Breast epithelium (tissue), 4 donors: ENCODE measurements around the gene AGPAT2. TPM values are rescaled to one million over a fixed set of nuclear protein-coding genes. Genes with fewer than 3 reads are reported as not detected.

ENCODE experiments used
- DNase-seq, 2 donors: peaks; one replicate each; pipeline ENCODE4 v3.0.0-alpha.2; 2019; ENCODE audit warnings: low spot score in 2 of 2
- H3K27ac ChIP-seq, 2 donors: fragments of 200-600 bp; sonication (generic) in 1 of 2; one replicate each; pipeline ENCODE4 v1.5.1; 2016 to 2019; ENCODE audit warnings: mild to moderate bottlenecking in 1 of 2
- H3K27me3 ChIP-seq, 2 donors: fragments of 200-600 bp; sonication (generic) in 1 of 2; one replicate each; pipeline versions ENCODE4 v1.5.1 to v1.6.0; 2017 to 2019; ENCODE audit warnings: control low read depth in 1 of 2, mild to moderate bottlenecking in 1 of 2
- H3K36me3 ChIP-seq: fragments of 200-600 bp; one replicate; pipeline ENCODE4 v1.5.1; 2019
- H3K4me1 ChIP-seq, 2 donors: fragments of 200-600 bp; sonication (generic); one replicate each; pipeline ENCODE4 v1.5.1; 2016 to 2019; ENCODE audit warnings: control low read depth in 1 of 2
- H3K4me3 ChIP-seq, 3 donors: fragments of 200-600 bp; sonication (generic); 1 replicate in 2 of 3; 2 replicates in 1 of 3; pipeline ENCODE4 v1.5.1; 2016 to 2019; ENCODE audit warnings: mild to moderate bottlenecking in 3 of 3, moderate library complexity in 2 of 3
- H3K9me3 ChIP-seq, 2 donors: fragments of 200-600 bp; sonication (generic) in 1 of 2; one replicate each; pipeline ENCODE4 v1.5.1; 2016 to 2019; ENCODE audit warnings: control low read depth in 1 of 2
- CTCF ChIP-seq, 3 donors: fragments of 450-650 bp; IDR thresholded peaks; one replicate each; pipeline ENCODE4 v1.5.1; 2016 to 2017; ENCODE audit warnings: antibody characterized with exemption in 3 of 3, mild to moderate bottlenecking in 3 of 3, moderate library complexity in 3 of 3
- POLR2A ChIP-seq: fragments of 450-650 bp; IDR thresholded peaks from one replicate; pipeline ENCODE4 v1.6.1; 2016; ENCODE audit warnings: antibody characterized with exemption, mild to moderate bottlenecking, moderate library complexity
- POLR2AphosphoS5 ChIP-seq, 3 donors: sonication (generic); formaldehyde crosslinking; IDR thresholded peaks; one replicate each; pipeline ENCODE4 v1.6.1; 2017; ENCODE audit warnings: antibody characterized with exemption in 3 of 3
- intact Hi-C: fragments of 100-400 bp; cut with DNase I; formaldehyde crosslinking; loops from one replicate; pipeline ENCODE4 v1.15.1; 2023; ENCODE audit warnings: low total_unique reads
- total RNA-seq, 3 donors: library from RNA; depleted of rRNA; stranded (reverse); fragments of >200 nt; gene quantifications; one replicate each; pipeline ENCODE4 v1.1.0, GENCODE V29; 2016

The AGPAT2 gene
- total RNA-seq, 3 donors from 2014 or later: 106 to 551 (median 110) TPM

GRCh38 chr9:136655536-136656182 lies 31.6 kb downstream of the AGPAT2 start:
- Histone ChIP-seq H3K4me3 (peak overlapping the region in 1 of 3 donors; percentile 45), H3K27me3 (peaks cover 0 to 66% of the 10 kb centered on the region in 2 donors), H3K36me3 (no peaks in the 10 kb centered on the region), H3K27ac (peak overlapping the region; percentile 10 to 83), H3K9me3 (no peaks in the 10 kb centered on the region), H3K4me1 (no peaks in the 10 kb centered on the region)
- intact Hi-C loops: loop anchor here (10.0 kb wide), 1 partner anchor 1841 kb away; no protein-coding TSS in a partner anchor
- DNase-seq: no peak
- no peak for TF ChIP-seq POLR2A
- TF ChIP-seq CTCF (IDR thresholded peaks at IDR 0.05): no peak
- TF ChIP-seq POLR2AphosphoS5 (IDR thresholded peaks at IDR 0.05): peak; percentile 39 to 62 (median 44)

GRCh38 chr9:136654820-136655535 lies 32.3 kb downstream of the AGPAT2 start:
- Histone ChIP-seq H3K27ac (peak overlapping the region in 1 of 2 donors; percentile 83), H3K4me1 (no peaks in the 10 kb centered on the region), H3K9me3 (no peaks in the 10 kb centered on the region), H3K27me3 (peaks cover 0 to 60% of the 10 kb centered on the region in 2 donors), H3K4me3 (peak overlapping the region in 1 of 3 donors; percentile 28), H3K36me3 (no peaks in the 10 kb centered on the region)
- no peak for TF ChIP-seq POLR2A
- intact Hi-C loops: loop anchor here (10.0 kb wide), 1 partner anchor 1840 kb away; no protein-coding TSS in a partner anchor
- DNase-seq: no peak

GRCh38 chr9:136653323-136654079 lies 33.8 kb downstream of the AGPAT2 start:
- no peak overlapping the region for H3K4me3 ChIP-seq
- intact Hi-C loops: loop anchor here (10.0 kb wide), 1 partner anchor 1839 kb away; no protein-coding TSS in a partner anchor
- peaks cover 0 to 45% of the 10 kb centered on the region in 2 donors for H3K27me3 ChIP-seq
- DNase-seq: no peak
- H3K27ac ChIP-seq: peak overlapping the region in 1 of 2 donors; percentile 26
- H3K4me1 ChIP-seq: no peaks in the 10 kb centered on the region
- H3K9me3 ChIP-seq: no peaks in the 10 kb centered on the region
- no peaks in the 10 kb centered on the region for H3K36me3 ChIP-seq
- TF ChIP-seq CTCF (IDR thresholded peaks at IDR 0.05) (no peak), POLR2AphosphoS5 (IDR thresholded peaks at IDR 0.05) (no peak), POLR2A (no peak)

GRCh38 chr9:136651860-136652259 lies 35.4 kb downstream of the AGPAT2 start:
- H3K36me3 ChIP-seq: no peaks in the 10 kb centered on the region
- H3K27me3 ChIP-seq: peaks cover 0 to 33% of the 10 kb centered on the region in 2 donors
- intact Hi-C loops: loop anchor here (10.0 kb wide), 1 partner anchor 1837 kb away; no protein-coding TSS in a partner anchor
- no peaks in the 10 kb centered on the region for H3K9me3 ChIP-seq
- H3K4me3 ChIP-seq: no peak overlapping the region
- H3K27ac ChIP-seq: no peak overlapping the region
- no peaks in the 10 kb centered on the region for H3K4me1 ChIP-seq
- TF ChIP-seq POLR2AphosphoS5 (IDR thresholded peaks at IDR 0.05) (no peak), CTCF (IDR thresholded peaks at IDR 0.05) (no peak), POLR2A (no peak)
- DNase-seq: no peak

GRCh38 chr9:136650648-136651047 lies 36.6 kb downstream of the AGPAT2 start:
- Histone ChIP-seq H3K4me3 (no peak overlapping the region), H3K36me3 (no peaks in the 10 kb centered on the region), H3K9me3 (no peaks in the 10 kb centered on the region), H3K27me3 (peaks cover 0 to 33% of the 10 kb centered on the region in 2 donors), H3K4me1 (no peaks in the 10 kb centered on the region), H3K27ac (no peak overlapping the region)
- TF ChIP-seq CTCF (IDR thresholded peaks at IDR 0.05) (no peak), POLR2AphosphoS5 (IDR thresholded peaks at IDR 0.05) (no peak), POLR2A (no peak)
- no peak for DNase-seq
- intact Hi-C loops: loop anchor here (10.0 kb wide), 1 partner anchor 1836 kb away; no protein-coding TSS in a partner anchor
